ENCODE measurements around the gene LRRC47. TPM values are rescaled to one million over a fixed set of nuclear protein-coding genes. Genes with fewer than 3 reads are reported as not detected.

Gene LRRC47
- total RNA-seq, 2 donors from 2014 or later, result 31.9 to 42.7 TPM

DNA sequence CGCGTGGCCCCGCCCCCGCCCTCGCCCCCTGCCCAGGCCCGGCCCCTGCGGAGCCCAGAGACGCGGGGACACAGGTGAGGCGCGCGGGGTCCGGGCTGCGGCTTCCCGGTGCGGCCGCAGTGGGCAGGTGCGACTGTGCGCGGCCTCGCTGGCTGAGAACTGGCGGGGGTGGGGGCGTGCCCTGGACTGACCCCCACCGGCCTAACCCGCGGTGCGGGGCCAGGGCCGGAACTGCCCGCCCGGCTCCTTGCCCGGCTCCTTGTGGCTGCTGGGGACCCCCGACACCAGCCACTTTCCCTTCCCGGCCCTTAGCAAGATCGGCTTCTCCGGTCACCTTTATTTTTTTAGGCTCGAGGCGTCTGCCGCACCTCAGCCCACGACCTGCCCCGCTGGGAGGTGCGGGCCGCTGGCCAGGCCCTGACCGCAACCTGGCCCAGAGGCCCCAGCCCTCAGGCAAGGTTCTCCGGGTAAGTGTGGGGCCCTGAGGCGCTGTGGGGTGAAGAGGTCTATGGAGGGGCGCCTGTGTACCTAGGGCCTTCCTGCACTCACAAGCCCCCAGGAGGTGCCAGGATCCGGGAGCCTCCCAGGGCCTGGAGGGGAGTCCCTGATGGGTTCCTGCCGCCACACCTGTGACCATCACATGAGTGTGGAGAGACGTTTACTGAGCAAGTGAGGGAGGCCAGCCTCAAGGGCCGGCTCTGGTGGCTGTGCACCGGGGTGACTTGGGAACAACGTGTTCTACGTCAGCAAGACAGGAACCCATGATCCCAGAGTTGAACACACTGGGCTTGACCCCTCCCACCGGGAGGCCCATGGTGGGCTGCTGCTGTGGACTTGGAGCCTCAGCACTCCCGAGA lies 23.4 kb downstream of the LRRC47 start, which contains the start of gene SMIM1:
TSS of gene SMIM1 (plus strand) at position 35 of the 857 bp plus-strand sequence. CDS start 2,625 bp downstream, outside the sequence.
- TF ChIP-seq, protein P1, sequence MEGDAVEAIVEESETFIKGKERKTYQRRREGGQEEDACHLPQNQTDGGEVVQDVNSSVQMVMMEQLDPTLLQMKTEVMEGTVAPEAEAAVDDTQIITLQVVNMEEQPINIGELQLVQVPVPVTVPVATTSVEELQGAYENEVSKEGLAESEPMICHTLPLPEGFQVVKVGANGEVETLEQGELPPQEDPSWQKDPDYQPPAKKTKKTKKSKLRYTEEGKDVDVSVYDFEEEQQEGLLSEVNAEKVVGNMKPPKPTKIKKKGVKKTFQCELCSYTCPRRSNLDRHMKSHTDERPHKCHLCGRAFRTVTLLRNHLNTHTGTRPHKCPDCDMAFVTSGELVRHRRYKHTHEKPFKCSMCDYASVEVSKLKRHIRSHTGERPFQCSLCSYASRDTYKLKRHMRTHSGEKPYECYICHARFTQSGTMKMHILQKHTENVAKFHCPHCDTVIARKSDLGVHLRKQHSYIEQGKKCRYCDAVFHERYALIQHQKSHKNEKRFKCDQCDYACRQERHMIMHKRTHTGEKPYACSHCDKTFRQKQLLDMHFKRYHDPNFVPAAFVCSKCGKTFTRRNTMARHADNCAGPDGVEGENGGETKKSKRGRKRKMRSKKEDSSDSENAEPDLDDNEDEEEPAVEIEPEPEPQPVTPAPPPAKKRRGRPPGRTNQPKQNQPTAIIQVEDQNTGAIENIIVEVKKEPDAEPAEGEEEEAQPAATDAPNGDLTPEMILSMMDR (IDR thresholded peaks at IDR 0.05), result no peak
- intact Hi-C loops (cut with DNase I), result no loop called here
- H3K4me3 ChIP-seq, result peak within 1 kb of the TSS; percentile 56
- no peaks in the 10 kb centered on the region for H3K27me3 ChIP-seq
- H3K36me3 ChIP-seq, result no peaks in the 10 kb centered on the region
- DNase-seq, result no peak
- H3K27ac ChIP-seq, result no peak within 1 kb of the TSS
- H3K9me3 ChIP-seq, result no peaks in the 10 kb centered on the region
- peak within 1 kb of the TSS; percentile 26 to 76 for H3K9ac ChIP-seq (ENCODE audit: low read depth in 2 of 2, low read length in 2 of 2)
- H3K4me1 ChIP-seq, result peaks cover 11% of the 10 kb centered on the region

DNA sequence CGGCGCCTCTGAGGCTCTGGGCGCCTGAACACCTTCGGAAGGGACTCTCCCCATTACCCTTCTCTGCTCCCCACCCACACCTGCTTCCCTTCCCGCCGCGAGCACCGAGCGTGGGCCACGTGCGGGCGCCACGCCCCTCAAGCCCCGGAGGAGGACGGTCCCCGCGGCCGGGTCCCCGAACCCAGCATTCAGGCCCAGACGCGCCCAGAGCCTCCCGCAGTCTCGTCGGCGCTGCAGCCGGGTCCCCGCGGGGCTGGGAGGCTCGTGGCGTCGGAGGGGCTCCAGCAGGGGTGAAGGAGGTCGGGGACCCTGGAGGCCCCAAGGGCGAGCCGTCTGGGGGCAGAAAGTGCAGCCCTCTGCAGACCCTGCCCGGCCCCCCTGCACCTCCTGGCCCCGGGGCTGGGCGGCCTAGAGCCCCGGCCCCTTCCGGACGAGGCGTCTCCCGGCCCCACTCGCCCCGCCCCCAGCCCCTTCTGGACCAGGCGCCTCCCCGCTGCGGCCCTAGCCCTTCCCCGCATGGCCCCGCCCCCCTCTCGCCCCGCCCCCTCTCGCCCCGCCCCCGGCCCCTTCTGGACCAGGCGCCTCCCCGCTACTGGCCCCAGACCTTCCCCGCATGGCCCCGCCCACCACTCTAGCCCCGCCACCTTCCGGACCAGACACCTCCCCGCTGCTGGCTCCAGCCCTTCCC lies 24.1 kb downstream of the LRRC47 start:
- H3K4me1 ChIP-seq, result peaks cover 11% of the 10 kb centered on the region
- H3K9ac ChIP-seq (ENCODE audit: low read depth in 2 of 2, low read length in 2 of 2), result peak overlapping the region in 1 of 2 donors; percentile 61
- H3K9me3 ChIP-seq, result no peaks in the 10 kb centered on the region
- TF ChIP-seq, protein P1 (IDR thresholded peaks at IDR 0.05), result no peak
- intact Hi-C loops (cut with DNase I), result no loop called here
- no peak overlapping the region for H3K27ac ChIP-seq
- peak; percentile 94 for DNase-seq
- H3K36me3 ChIP-seq, result no peaks in the 10 kb centered on the region
- peak overlapping the region; percentile 56 for H3K4me3 ChIP-seq
- no peaks in the 10 kb centered on the region for H3K27me3 ChIP-seq

DNA sequence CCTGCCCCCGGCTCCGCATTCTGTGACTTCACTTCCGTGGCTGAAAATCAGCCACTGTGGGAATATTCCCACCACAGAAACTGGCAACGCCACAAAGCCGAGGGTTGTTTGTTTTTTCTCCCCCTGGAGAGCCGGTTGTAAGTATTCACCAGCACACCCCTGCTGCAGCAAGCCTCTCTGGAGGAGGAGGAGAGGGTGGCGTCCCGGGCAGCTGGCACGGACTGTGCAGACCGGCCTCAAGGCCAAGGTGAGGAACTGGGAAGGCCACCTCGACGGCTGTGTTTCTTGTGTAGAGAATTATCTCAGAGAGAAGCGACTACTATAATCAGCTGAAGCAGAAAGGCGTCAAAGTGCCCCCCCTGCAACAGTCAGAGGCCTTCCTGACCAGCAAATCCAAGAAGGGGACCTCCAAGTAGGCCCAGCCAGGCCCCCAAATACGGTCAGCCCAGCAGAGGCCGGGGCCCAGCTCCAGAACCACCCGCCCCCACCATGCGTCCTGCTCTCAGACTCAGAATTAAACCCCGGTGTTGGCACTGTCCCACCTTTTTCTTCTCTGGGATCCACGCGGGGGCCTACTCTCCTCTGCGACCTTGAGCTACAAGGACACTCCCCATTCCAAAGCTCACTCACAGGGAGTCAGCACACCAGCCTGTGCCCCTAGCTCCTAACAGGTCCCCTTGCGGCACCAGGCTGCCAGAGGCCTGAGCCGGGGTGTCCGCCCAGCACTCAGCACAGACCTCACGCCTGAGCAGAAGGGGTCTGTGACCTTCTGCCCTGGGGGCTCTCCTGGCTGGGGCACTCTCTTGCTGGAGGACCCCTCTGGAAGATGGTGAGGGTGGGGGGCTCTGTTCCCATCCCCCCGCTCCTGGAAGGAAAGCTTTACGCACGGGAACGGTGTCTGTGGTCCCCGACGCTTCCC lies 24.9 kb downstream of the LRRC47 start:
- H3K4me3 ChIP-seq, result peak overlapping the region; percentile 56
- H3K27me3 ChIP-seq, result no peaks in the 10 kb centered on the region
- no peaks in the 10 kb centered on the region for H3K9me3 ChIP-seq
- no peaks in the 10 kb centered on the region for H3K36me3 ChIP-seq
- no peak overlapping the region for H3K27ac ChIP-seq
- TF ChIP-seq, protein P1 (IDR thresholded peaks at IDR 0.05), result no peak
- intact Hi-C loops (cut with DNase I), result no loop called here
- DNase-seq, result no peak
- peak overlapping the region in 1 of 2 donors; percentile 61 for H3K9ac ChIP-seq (ENCODE audit: low read depth in 2 of 2, low read length in 2 of 2)
- H3K4me1 ChIP-seq, result peaks cover 10% of the 10 kb centered on the region

DNA sequence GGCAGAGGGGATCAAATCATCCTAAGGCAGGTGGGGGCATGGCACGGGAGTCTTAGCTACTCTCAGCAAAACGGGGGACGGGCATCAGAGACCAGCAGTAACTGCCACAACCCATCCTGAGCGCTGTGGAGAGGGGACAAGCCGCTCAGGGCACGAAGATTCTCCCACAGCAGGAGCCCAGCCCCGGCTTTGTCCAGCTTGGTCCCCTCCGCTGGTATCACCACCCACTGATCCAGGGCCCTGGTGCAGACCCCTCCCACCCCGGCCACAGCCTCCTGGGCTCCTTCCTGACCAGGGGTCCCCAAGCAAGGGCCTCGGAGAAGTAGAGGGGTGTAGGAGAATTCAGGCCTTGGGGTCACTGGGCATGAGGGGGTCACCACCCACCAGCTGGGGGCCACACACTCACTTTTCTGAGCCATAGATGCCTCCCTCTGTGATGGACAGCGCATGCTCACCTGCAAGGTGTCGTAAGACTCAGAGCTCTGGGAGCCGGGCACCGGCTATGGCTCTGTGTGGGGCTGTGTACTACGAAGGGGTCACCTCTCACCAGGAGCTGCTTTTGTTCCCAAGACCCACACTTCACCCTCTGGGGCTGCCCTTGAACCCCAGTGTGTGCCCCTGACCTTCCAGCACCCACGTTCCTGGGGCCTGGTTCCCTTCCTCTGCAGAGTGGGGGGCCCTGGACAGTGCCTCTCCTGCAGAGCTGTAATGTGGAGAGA lies 26.1 kb downstream of the LRRC47 start:
- Histone ChIP-seq H3K27ac (no peak overlapping the region), H3K27me3 (no peaks in the 10 kb centered on the region), H3K9me3 (no peaks in the 10 kb centered on the region), H3K4me1 (no peaks in the 10 kb centered on the region), H3K4me3 (no peak overlapping the region), H3K9ac (ENCODE audit: low read depth in 2 of 2, low read length in 2 of 2) (no peak overlapping the region), H3K36me3 (no peaks in the 10 kb centered on the region)
- intact Hi-C loops (cut with DNase I), result no loop called here
- DNase-seq, result no peak
- TF ChIP-seq, protein P1 (IDR thresholded peaks at IDR 0.05), result no peak

All from colonic mucosa (tissue), 4 donors.